Measurements from ENCODE around the gene TENM3. TPM values are rescaled to one million over a fixed set of nuclear protein-coding genes. Genes with fewer than 3 reads are reported as not detected.

TENM3 gene
- total and polyA plus RNA-seq, 10 of the 15 experiments (the other 5 are each of a cell fraction or from before 2014, with no cell fraction given): 0.01 to 1.7 (median 0.08) TPM; not detected in 2

GRCh38 chr4:182400081-182400480 is 156.9 kb downstream of the TENM3 start:
- no TSS peak for BruUV-seq (replicated peaks)
- DNase-seq (ENCODE audit: low read depth, low spot score) (no peak), FAIRE-seq (no peak), ATAC-seq (no peak)
- Histone ChIP-seq H2AFZ (ENCODE audit: control insufficient read depth, low read depth, low read length) (no peak overlapping the region), H3K27ac (ENCODE audit: control insufficient read depth, insufficient read depth) (no peak overlapping the region), H3K4me2 (ENCODE audit: control insufficient read depth, insufficient read depth) (no peak overlapping the region), H3K79me2 (ENCODE audit: control insufficient read depth, insufficient read depth, low read length) (no peaks in the 10 kb centered on the region), H3K9me3 (replicated peaks; ENCODE audit: control insufficient read depth, insufficient read depth, low read length) (no peaks in the 10 kb centered on the region), H3K4me1 (ENCODE audit: control insufficient read depth, insufficient read depth, low read length) (no peaks in the 10 kb centered on the region), H3K36me3 (ENCODE audit: control insufficient read depth in 2 of 2, insufficient read depth in 2 of 2, low read length in 1 of 2) (no peaks in the 10 kb centered on the region), H4K20me1 (ENCODE audit: control insufficient read depth, insufficient read depth) (no peaks in the 10 kb centered on the region), H3K4me3 (no peak overlapping the region), H3K27me3 (replicated peaks in 1 of 2; ENCODE audit: control insufficient read depth in 2 of 2, insufficient read depth in 2 of 2, low read length in 1 of 2) (no peaks in the 10 kb centered on the region), H3K9ac (ENCODE audit: control insufficient read depth, insufficient read depth, low read length) (no peak overlapping the region)
- in situ Hi-C loops (cut with MboI) (no loop called here), intact Hi-C loops (cut with micrococcal nuclease; ENCODE audit: unreplicated experiment) (no loop called here)
- TF ChIP-seq ZSCAN29 (IDR thresholded peaks at IDR 0.05) (no peak), YY1 (IDR thresholded peaks at IDR 0.05; ENCODE audit: low read depth, low read length) (no peak), KDM1A (IDR thresholded peaks at IDR 0.05; ENCODE audit: borderline replicate concordance) (no peak), ZBED1 (IDR thresholded peaks at IDR 0.05; ENCODE audit: borderline replicate concordance) (no peak), ZZZ3 (IDR thresholded peaks at IDR 0.05; ENCODE audit: control insufficient read depth, insufficient read length, low read depth) (no peak), TCF12 (IDR thresholded peaks at IDR 0.05; ENCODE audit: low read depth, low read length) (no peak), MEF2B (IDR thresholded peaks at IDR 0.05; ENCODE audit: partially characterized antibody, poor library complexity, severe bottlenecking) (no peak), EZH2 (IDR thresholded peaks at IDR 0.05; ENCODE audit: borderline replicate concordance, control insufficient read depth, low read depth, low read length) (no peak), GABPA (IDR thresholded peaks at IDR 0.05; ENCODE audit: low read depth) (no peak), NKRF (conservative IDR thresholded peaks at IDR 0.05) (no peak), RCOR1 (conservative IDR thresholded peaks at IDR 0.05; ENCODE audit: low read depth, low read length) (no peak), SREBF2 (IDR thresholded peaks at IDR 0.05; ENCODE audit: low read length) (no peak), MAX (IDR thresholded peaks at IDR 0.05; ENCODE audit: low read depth, low read length) (no peak), CUX1 (IDR thresholded peaks at IDR 0.05; ENCODE audit: insufficient replicate concordance, low read depth, low read length) (no peak), EP300 (IDR thresholded peaks at IDR 0.05; ENCODE audit: borderline replicate concordance in 1 of 2, control insufficient read depth in 1 of 2, low read depth in 2 of 2, low read length in 2 of 2) (no peak)
- ChIA-PET POLR2A (no interaction called here), SMC1A (ENCODE audit: uncharacterized antibody, unreplicated experiment) (interaction anchor here (0.7 to 1.3 kb wide), 4 partner anchors 11 to 261 kb away, joined by 3 to 4 read pairs (median 3); no protein-coding TSS in a partner anchor), RAD21 (ENCODE audit: unreplicated experiment) (no interaction called here), CTCF (no interaction called here)
- WGBS (ENCODE audit: insufficient coverage, insufficient replicate concordance, low lambda C conversion rate, missing lambda C conversion rate): 0% methylated on average over 1 of the region's 1 CpG

Measured in GM12878 (cell line).